DOHH2 (cell line): ENCODE results near the gene KRTDAP.

Source experiments
- H3F3A ChIP-seq: fragments of 200-600 bp; sonication (generic), shearing (Covaris generic); 2 replicates; pipeline ENCODE4 v1.6.0; 2016; ENCODE audit warnings: antibody characterized with exemption, mild to moderate bottlenecking; ENCODE audit not compliant: control insufficient read depth, insufficient read depth
- H3K27ac ChIP-seq: fragments of 200-600 bp; sonication (generic); 2 replicates; pipeline ENCODE4 v1.5.1; 2014; ENCODE audit warnings: low read depth, mild to moderate bottlenecking, low read length, moderate library complexity
- H3K27me3 ChIP-seq: fragments of 200-600 bp; sonication (generic); 2 replicates; pipeline ENCODE4 v1.6.1; 2014; ENCODE audit warnings: mild to moderate bottlenecking, low read length, mixed read lengths; ENCODE audit not compliant: control insufficient read depth
- H3K36me3 ChIP-seq: fragments of 200-600 bp; sonication (generic); 2 replicates; pipeline ENCODE4 v1.6.1; 2014; ENCODE audit warnings: mild to moderate bottlenecking, low read length, moderate library complexity, mixed read lengths; ENCODE audit not compliant: control insufficient read depth
- H3K4me1 ChIP-seq: fragments of 200-600 bp; sonication (generic); 2 replicates; pipeline ENCODE4 v1.6.1; 2014; ENCODE audit warnings: mild to moderate bottlenecking, low read length, mixed read lengths; ENCODE audit not compliant: control insufficient read depth
- H3K4me2 ChIP-seq: fragments of 200-600 bp; sonication (generic); 2 replicates; pipeline ENCODE4 v1.6.0; 2014; ENCODE audit warnings: mild to moderate bottlenecking, low read length, moderate library complexity
- H3K4me3 ChIP-seq: fragments of 200-600 bp; sonication (generic); 2 replicates; pipeline ENCODE4 v1.5.1; 2014; ENCODE audit warnings: mild to moderate bottlenecking, low read length, mixed read lengths
- H3K79me2 ChIP-seq: fragments of 200-600 bp; sonication (generic); 2 replicates; pipeline ENCODE4 v1.6.1; 2014; ENCODE audit warnings: mild to moderate bottlenecking, low read length, mixed read lengths; ENCODE audit not compliant: control insufficient read depth
- H3K9me2 ChIP-seq: fragments of 200-600 bp; sonication (generic); replicated peaks from 2 replicates; pipeline ENCODE4 v1.6.1; 2014; ENCODE audit warnings: mild to moderate bottlenecking, low read length, mixed read lengths; ENCODE audit not compliant: control insufficient read depth
- H3K9me3 ChIP-seq: fragments of 200-600 bp; sonication (generic); 2 replicates; pipeline ENCODE4 v1.6.1; 2014; ENCODE audit warnings: antibody characterized with exemption, low read length, mixed read lengths; ENCODE audit not compliant: control insufficient read depth, insufficient read depth
- H4K20me1 ChIP-seq: fragments of 200-600 bp; sonication (generic); 2 replicates; pipeline ENCODE4 v1.6.0; 2014; ENCODE audit warnings: low read depth, mild to moderate bottlenecking, antibody characterized with exemption, low read length, moderate library complexity; ENCODE audit not compliant: control insufficient read depth, insufficient read depth
- EZH2phosphoT487 ChIP-seq: fragments of 200-600 bp; sonication (generic); IDR thresholded peaks from 2 replicates; pipeline ENCODE4 v1.6.1; 2017; ENCODE audit warnings: borderline replicate concordance, mild to moderate bottlenecking, antibody characterized with exemption, low read length, moderate library complexity, mixed read lengths
- TF ChIP-seq, protein P1 (sequence below): fragments of 200-600 bp; sonication (generic); IDR thresholded peaks from one replicate; pipeline ENCODE4 v1.5.1; 2014; ENCODE audit warnings: antibody characterized with exemption, mild to moderate bottlenecking, low read depth, low read length; ENCODE audit not compliant: poor library complexity, severe bottlenecking

Gene KRTDAP

DNA sequence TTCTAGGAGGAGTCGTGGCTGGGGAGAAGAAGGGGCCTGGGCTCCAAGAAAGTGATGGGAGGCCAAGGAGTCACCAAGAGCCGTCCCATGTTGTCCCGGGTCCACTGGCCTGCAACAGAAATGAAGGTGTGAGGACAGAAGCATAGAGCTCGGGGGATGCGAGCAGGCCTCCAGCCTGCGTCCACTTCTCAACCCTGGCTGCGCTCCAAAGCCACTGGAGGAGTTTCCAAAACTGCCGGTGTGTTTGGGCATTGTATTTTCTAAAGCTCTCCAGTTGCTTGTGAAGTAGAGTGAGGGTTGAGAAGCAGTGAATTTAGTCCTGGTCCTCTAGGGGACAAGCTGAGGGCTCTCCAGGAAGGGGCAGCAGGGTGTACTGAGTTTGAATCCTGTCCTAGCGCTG lies 29.2 kb downstream of the KRTDAP start:
- H3K9me3 ChIP-seq, result no peaks in the 10 kb centered on the region
- TF ChIP-seq, protein P1, sequence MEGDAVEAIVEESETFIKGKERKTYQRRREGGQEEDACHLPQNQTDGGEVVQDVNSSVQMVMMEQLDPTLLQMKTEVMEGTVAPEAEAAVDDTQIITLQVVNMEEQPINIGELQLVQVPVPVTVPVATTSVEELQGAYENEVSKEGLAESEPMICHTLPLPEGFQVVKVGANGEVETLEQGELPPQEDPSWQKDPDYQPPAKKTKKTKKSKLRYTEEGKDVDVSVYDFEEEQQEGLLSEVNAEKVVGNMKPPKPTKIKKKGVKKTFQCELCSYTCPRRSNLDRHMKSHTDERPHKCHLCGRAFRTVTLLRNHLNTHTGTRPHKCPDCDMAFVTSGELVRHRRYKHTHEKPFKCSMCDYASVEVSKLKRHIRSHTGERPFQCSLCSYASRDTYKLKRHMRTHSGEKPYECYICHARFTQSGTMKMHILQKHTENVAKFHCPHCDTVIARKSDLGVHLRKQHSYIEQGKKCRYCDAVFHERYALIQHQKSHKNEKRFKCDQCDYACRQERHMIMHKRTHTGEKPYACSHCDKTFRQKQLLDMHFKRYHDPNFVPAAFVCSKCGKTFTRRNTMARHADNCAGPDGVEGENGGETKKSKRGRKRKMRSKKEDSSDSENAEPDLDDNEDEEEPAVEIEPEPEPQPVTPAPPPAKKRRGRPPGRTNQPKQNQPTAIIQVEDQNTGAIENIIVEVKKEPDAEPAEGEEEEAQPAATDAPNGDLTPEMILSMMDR, result no peak
- peaks cover 43% of the 10 kb centered on the region for H3K4me1 ChIP-seq
- H3K4me2 ChIP-seq, result no peak overlapping the region
- H3K79me2 ChIP-seq, result no peaks in the 10 kb centered on the region
- H3K36me3 ChIP-seq, result no peaks in the 10 kb centered on the region
- no peak overlapping the region for H3K27ac ChIP-seq
- peaks cover 8% of the 10 kb centered on the region for H3F3A ChIP-seq
- no peak overlapping the region for H3K4me3 ChIP-seq
- no peaks in the 10 kb centered on the region for H3K9me2 ChIP-seq
- peaks cover 70% of the 10 kb centered on the region for H3K27me3 ChIP-seq
- peaks cover 11% of the 10 kb centered on the region; the same call in 1 of the 2 replicates for H4K20me1 ChIP-seq

DNA sequence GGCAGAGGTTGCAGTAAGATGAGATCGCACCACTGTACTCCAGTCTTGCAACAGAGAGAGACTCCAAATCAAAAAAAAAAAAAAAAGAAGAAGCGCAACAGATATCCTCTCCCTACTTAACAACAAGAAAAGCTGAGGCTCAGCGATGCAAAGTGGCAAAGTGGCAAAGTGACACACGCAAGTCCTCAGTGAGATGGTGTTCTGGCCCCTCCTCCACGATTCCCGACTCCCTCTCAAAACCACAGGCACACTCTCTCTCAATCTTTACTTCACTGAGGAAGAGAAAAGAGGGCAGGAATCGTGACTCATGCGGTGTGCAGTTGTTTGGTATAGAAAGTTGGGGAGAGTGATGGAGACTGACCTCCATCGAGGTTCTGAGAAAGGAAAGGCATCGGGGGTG lies 29.7 kb downstream of the KRTDAP start:
- H3F3A ChIP-seq, result peaks cover 8% of the 10 kb centered on the region
- peaks cover 74% of the 10 kb centered on the region for H3K27me3 ChIP-seq
- no peaks in the 10 kb centered on the region for H3K36me3 ChIP-seq
- H3K9me2 ChIP-seq, result no peaks in the 10 kb centered on the region
- H3K9me3 ChIP-seq, result no peaks in the 10 kb centered on the region
- no peaks in the 10 kb centered on the region for H3K79me2 ChIP-seq
- H3K4me1 ChIP-seq, result peaks cover 43% of the 10 kb centered on the region
- TF ChIP-seq, protein P1, result no peak
- TF ChIP-seq EZH2phosphoT487, result no peak
- H4K20me1 ChIP-seq, result peaks cover 11% of the 10 kb centered on the region; the same call in 1 of the 2 replicates
- no peak overlapping the region for H3K27ac ChIP-seq
- no peak overlapping the region for H3K4me2 ChIP-seq
- no peak overlapping the region for H3K4me3 ChIP-seq

GRCh38 chr19:35459414-35460082 lies 30.7 kb downstream of the KRTDAP start:
- no peaks in the 10 kb centered on the region for H3K79me2 ChIP-seq
- no peak overlapping the region for H3K4me3 ChIP-seq
- H3F3A ChIP-seq, result peaks cover 8% of the 10 kb centered on the region
- peaks cover 11% of the 10 kb centered on the region; the same call in 1 of the 2 replicates for H4K20me1 ChIP-seq
- H3K4me2 ChIP-seq, result no peak overlapping the region; the same call in 1 of the 2 replicates
- H3K4me1 ChIP-seq, result peaks cover 43% of the 10 kb centered on the region
- TF ChIP-seq, protein P1, result no peak
- no peak for TF ChIP-seq EZH2phosphoT487
- H3K9me2 ChIP-seq, result no peaks in the 10 kb centered on the region
- H3K36me3 ChIP-seq, result no peaks in the 10 kb centered on the region
- no peak overlapping the region for H3K27ac ChIP-seq
- H3K9me3 ChIP-seq, result no peaks in the 10 kb centered on the region
- H3K27me3 ChIP-seq, result peaks cover 68% of the 10 kb centered on the region
